Astrocyte (in vitro differentiated cells and primary cell): ENCODE measurements around the gene TLE2.

ENCODE experiments used
- EZH2 ChIP-seq: IDR thresholded peaks from 2 replicates; pipeline ENCODE4 v1.6.1; 2012; ENCODE audit warnings: mild to moderate bottlenecking, low read length, inconsistent platforms; ENCODE audit not compliant: insufficient read depth
- TF ChIP-seq, protein P1 (sequence below): IDR thresholded peaks from 2 replicates; pipeline ENCODE4 v1.5.1; 2011; ENCODE audit warnings: low read depth, mild to moderate bottlenecking, inconsistent platforms, low read length, moderate library complexity; ENCODE audit not compliant: insufficient read depth

DNA sequence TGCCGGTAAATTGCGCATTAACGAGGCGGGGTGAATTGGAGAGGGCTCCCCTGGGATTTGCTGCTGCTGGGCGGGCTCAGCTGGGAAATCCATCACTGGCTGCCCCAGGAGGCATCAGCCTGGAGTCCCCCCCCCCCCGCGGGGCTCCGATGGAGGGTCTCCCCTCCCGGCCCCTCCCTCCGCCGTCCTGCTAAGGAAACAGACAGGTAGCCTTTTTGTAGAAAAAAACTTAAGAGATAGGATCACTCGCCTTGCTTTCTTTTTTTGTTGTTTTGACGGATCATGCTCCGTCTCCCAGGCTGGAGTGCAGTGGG lies 44.9 kb downstream of the TLE2 start:
- TF ChIP-seq, protein P1, sequence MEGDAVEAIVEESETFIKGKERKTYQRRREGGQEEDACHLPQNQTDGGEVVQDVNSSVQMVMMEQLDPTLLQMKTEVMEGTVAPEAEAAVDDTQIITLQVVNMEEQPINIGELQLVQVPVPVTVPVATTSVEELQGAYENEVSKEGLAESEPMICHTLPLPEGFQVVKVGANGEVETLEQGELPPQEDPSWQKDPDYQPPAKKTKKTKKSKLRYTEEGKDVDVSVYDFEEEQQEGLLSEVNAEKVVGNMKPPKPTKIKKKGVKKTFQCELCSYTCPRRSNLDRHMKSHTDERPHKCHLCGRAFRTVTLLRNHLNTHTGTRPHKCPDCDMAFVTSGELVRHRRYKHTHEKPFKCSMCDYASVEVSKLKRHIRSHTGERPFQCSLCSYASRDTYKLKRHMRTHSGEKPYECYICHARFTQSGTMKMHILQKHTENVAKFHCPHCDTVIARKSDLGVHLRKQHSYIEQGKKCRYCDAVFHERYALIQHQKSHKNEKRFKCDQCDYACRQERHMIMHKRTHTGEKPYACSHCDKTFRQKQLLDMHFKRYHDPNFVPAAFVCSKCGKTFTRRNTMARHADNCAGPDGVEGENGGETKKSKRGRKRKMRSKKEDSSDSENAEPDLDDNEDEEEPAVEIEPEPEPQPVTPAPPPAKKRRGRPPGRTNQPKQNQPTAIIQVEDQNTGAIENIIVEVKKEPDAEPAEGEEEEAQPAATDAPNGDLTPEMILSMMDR, result no peak
- no peak for TF ChIP-seq EZH2
